PFSK-1 (cell line): Measurements from ENCODE around the gene NEDD9.

Experiments used
- REST ChIP-seq, 2 experiments: IDR thresholded peaks; 2 replicates each; pipeline versions ENCODE4 v1.6.1 to v1.8.0; 2011 to 2012; ENCODE audit warnings: low read depth in 2 of 2, low read length in 2 of 2, control low read depth in 1 of 2, inconsistent platforms in 1 of 2, mild to moderate bottlenecking in 1 of 2, moderate library complexity in 1 of 2; ENCODE audit not compliant: insufficient read depth in 1 of 2
- TAF1 ChIP-seq: IDR thresholded peaks from 2 replicates; pipeline ENCODE4 v1.6.1; 2012; ENCODE audit warnings: low read length, control low read depth, borderline replicate concordance; ENCODE audit not compliant: insufficient read depth

- TF ChIP-seq TAF1 (no peak), REST (IDR thresholded peaks at IDR 0.05; ENCODE audit: insufficient read depth in 1 of 2, low read depth in 2 of 2, low read length in 2 of 2) (no peak)
Measured at GRCh38 chr6:11193434-11193833, 39.0 kb downstream of the NEDD9 start.
